Nephron progenitor cell (in vitro differentiated cells): Measurements from ENCODE around the gene THBS2.

Experiments
- DNase-seq: peaks from one replicate; pipeline ENCODE4 v3.0.0; 2021
- H3K27ac Mint-ChIP-seq: 2 replicates; pipeline ENCODE4 v1.8.0; 2021; ENCODE audit warnings: mild to moderate bottlenecking, moderate library complexity, mixed read lengths
- H3K27me3 Mint-ChIP-seq: 2 replicates; pipeline ENCODE4 v1.8.0; 2021; ENCODE audit warnings: mild to moderate bottlenecking, low read depth, mixed read lengths; ENCODE audit not compliant: poor library complexity
- H3K36me3 Mint-ChIP-seq: 2 replicates; pipeline ENCODE4 v1.8.0; 2021; ENCODE audit warnings: low read depth, mixed read lengths
- H3K4me1 Mint-ChIP-seq: 2 replicates; pipeline ENCODE4 v1.8.0; 2021; ENCODE audit warnings: mixed read lengths
- H3K4me3 Mint-ChIP-seq: 2 replicates; pipeline ENCODE4 v1.8.0; 2021; ENCODE audit warnings: mild to moderate bottlenecking, moderate library complexity, mixed read lengths
- H3K9me3 Mint-ChIP-seq: 2 replicates; pipeline ENCODE4 v1.8.0; 2021; ENCODE audit warnings: mild to moderate bottlenecking, moderate library complexity, mixed read lengths
- TF ChIP-seq, protein P1 (sequence below): fragments of 200-600 bp; sonication (generic); IDR thresholded peaks from 2 replicates; pipeline ENCODE4 v1.5.0; 2021; ENCODE audit warnings: antibody characterized with exemption

The THBS2 gene

DNA sequence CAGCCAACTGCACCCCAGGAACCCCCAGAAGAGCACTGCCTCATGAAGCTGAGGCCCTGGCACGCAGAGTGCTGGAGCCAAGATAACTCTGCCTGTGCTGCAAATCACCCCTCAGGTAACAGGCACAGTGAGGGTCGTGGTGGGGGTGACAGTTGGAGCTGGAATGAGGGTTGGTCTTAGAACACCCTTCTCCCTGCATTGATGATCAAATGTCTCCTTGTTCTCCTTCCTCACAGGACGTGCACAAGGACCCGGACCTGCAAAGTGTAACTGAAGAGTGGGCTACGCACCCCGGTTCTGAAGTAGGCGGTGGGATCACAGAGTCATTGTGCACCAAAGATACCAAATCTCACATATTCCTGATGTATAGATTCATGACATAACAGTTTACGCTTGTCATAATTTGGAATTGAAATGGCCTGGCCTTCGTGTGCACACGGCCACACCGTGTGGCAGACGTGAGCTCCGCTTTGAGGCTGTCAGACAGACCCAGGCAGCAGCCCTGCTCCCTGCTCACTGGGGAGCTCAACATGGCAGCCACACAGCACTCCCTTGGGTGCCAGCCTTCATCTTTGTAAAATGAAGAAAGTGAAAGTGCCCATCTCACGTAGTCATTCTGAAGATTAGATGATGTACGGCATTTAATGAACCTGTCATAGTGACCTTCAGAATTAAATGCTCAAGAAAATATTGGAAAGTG is 8.8 kb downstream of the THBS2 start:
- Mint-ChIP-seq H3K36me3 (peaks cover 10% of the 10 kb centered on the region), H3K9me3 (peaks cover 21% of the 10 kb centered on the region), H3K4me3 (no peak overlapping the region), H3K27ac (no peak overlapping the region), H3K4me1 (no peaks in the 10 kb centered on the region), H3K27me3 (peaks cover 14% of the 10 kb centered on the region)
- DNase-seq = no peak
- TF ChIP-seq, protein P1, sequence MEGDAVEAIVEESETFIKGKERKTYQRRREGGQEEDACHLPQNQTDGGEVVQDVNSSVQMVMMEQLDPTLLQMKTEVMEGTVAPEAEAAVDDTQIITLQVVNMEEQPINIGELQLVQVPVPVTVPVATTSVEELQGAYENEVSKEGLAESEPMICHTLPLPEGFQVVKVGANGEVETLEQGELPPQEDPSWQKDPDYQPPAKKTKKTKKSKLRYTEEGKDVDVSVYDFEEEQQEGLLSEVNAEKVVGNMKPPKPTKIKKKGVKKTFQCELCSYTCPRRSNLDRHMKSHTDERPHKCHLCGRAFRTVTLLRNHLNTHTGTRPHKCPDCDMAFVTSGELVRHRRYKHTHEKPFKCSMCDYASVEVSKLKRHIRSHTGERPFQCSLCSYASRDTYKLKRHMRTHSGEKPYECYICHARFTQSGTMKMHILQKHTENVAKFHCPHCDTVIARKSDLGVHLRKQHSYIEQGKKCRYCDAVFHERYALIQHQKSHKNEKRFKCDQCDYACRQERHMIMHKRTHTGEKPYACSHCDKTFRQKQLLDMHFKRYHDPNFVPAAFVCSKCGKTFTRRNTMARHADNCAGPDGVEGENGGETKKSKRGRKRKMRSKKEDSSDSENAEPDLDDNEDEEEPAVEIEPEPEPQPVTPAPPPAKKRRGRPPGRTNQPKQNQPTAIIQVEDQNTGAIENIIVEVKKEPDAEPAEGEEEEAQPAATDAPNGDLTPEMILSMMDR = no peak

DNA sequence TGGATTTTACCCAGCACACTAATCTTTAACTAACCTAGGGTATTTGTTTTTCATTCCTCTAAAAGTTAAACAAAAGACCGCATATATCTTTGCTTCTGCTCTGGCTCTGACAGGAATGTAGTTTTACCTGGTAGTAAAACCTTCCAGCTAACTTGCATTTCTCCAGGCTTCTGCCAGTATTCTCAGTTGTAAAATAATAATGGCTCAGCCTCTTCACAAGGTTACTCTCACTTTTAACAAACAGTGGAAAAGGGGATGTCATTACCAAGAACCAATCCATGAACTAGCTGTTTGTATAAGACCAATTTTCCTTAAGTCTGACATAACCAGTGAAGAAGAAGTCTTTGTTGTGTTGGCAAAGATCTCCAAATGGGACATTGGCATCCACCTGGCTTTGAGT is 10.0 kb downstream of the THBS2 start:
- no peak for DNase-seq
- peaks cover 10% of the 10 kb centered on the region for H3K36me3 Mint-ChIP-seq
- H3K27ac Mint-ChIP-seq = no peak overlapping the region
- no peak overlapping the region for H3K4me3 Mint-ChIP-seq
- H3K27me3 Mint-ChIP-seq = peaks cover 6% of the 10 kb centered on the region
- H3K9me3 Mint-ChIP-seq = peaks cover 16% of the 10 kb centered on the region
- H3K4me1 Mint-ChIP-seq = no peaks in the 10 kb centered on the region
- TF ChIP-seq, protein P1 = no peak

DNA sequence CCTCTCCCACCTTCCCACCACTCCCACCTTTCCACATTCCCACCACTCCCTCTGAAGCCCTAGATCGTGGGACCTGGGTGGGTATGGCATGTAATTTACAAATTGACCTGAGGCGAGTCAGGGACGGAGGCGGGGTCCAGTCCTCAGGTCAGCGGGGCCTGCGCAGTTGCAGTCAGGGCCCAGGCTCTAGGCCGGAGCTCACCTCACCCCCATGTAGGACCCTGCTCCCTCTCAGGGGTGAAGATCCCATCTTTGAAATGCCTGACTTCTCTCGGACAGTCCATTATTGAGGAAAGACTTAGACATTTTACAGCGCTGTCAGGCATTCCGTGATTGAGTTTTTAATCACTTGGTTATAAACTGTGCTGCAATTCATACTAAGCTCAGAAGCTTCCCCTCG is 10.5 kb downstream of the THBS2 start:
- H3K36me3 Mint-ChIP-seq = peaks cover 10% of the 10 kb centered on the region

DNA sequence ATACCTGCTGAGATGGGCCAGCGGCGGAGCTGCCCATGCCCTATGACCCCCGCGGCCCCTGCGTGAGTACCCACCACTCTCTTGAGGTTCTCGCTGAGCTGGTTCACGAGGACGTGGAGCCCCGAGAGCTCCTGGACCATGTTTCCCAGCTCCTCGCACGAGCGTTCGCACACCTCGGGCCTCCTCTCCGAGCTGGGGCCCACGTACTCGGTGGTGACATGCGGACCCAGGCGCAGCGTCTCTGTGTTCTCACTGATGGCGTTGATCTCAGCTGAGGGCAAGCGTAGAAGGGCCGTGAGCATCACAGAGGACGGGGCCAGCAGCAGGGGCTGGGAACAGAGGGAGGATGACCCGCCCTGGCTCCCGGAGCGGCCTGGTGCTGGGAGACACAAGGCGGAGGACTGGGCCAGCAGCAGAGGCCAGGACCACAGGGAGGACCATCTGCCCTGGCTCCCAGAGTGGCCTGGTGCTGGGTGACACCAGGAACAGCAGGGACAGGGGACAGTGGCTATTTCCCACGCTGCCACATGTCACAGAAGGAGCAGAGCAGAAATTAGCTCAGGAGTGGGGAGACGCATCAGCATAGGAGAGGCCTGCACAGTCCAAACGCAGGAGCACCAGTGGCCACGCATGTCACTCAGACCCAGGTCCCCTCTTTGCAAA is 11.8 kb downstream of the THBS2 start:
- Mint-ChIP-seq H3K4me1 (no peaks in the 10 kb centered on the region), H3K36me3 (no peaks in the 10 kb centered on the region), H3K27me3 (peaks cover 6% of the 10 kb centered on the region)

More for the DNA sequence above, 10.5 kb downstream of the THBS2 start:
- Mint-ChIP-seq H3K27ac (no peak overlapping the region), H3K4me3 (no peak overlapping the region), H3K9me3 (peaks cover 11% of the 10 kb centered on the region), H3K4me1 (no peaks in the 10 kb centered on the region), H3K27me3 (peaks cover 6% of the 10 kb centered on the region)
- DNase-seq = no peak
- TF ChIP-seq, protein P1 = no peak

DNA sequence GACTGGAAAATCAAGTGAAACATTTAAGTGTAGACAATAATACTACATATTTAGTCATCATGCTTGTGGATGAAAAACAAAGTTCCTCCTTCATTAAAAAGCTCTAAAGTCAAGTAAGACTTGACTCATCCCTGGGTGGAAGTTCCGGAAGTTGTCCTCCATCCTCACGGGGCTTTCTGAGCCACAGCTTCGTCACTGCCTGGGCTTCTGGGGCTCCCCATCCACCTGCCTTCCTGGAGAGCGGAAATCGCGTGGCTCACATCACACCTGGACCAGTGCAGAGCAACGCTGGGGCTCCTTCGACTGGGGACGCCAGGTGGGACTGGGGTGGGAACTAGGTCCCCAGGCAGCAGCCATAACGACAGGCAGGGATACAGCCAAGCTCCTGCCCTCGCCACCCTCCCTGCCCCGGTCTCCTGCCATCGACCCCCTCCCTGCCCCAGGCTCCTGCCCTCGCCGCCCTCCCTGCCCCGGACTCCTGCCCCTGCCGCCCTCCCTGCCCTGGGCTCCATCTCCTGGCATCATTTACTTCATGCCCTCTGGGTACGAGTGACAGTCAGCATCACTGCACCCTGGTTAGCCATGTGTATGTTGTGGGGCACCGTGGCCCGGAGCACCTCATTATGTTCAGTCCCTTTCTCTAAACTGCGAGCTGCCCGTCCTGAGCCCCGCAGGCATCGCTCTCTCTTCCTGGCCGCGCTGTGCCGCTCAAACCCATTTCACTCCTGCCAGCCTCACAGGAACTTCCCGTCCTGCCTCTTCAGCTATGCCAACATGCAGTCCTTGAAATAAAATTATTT is 12.9 kb downstream of the THBS2 start:
- TF ChIP-seq, protein P1 = no peak
- Mint-ChIP-seq H3K36me3 (no peaks in the 10 kb centered on the region), H3K27me3 (peaks cover 6% of the 10 kb centered on the region), H3K4me1 (no peaks in the 10 kb centered on the region), H3K9me3 (no peaks in the 10 kb centered on the region), H3K4me3 (no peak overlapping the region), H3K27ac (peak overlapping the region; percentile 6)
- DNase-seq = no peak

More for the DNA sequence above, 11.8 kb downstream of the THBS2 start:
- no peak overlapping the region for H3K27ac Mint-ChIP-seq
- H3K4me3 Mint-ChIP-seq = no peak overlapping the region
- TF ChIP-seq, protein P1 = no peak
- no peaks in the 10 kb centered on the region for H3K9me3 Mint-ChIP-seq
- no peak for DNase-seq
